ENCODE measurements around the gene PRKAR2B. TPM values are rescaled to one million over a fixed set of nuclear protein-coding genes. Genes with fewer than 3 reads are reported as not detected.
A peak's percentile ranks its signal among the peaks of the same experiment; 100 is the strongest.

PRKAR2B gene
- total and polyA plus RNA-seq, 2 of the 4 experiments (the other 2 are of a cell fraction) = 3.0 to 3.1 TPM

- ChIA-PET CTCF (no interaction called here), POLR2A (ENCODE audit: unreplicated experiment) (interaction anchor here (0.5 kb wide), 1 partner anchor 70 kb away, joined by 4 read pairs; no protein-coding TSS in a partner anchor)
- whole genome bisulfite sequencing, 2 experiments (ENCODE audit: extremely low coverage in 2 of 2, insufficient read length in 1 of 2) = no CpG with 5 or more reads among the region's 2 CpGs
- Histone ChIP-seq H3K9ac (ENCODE audit: low read depth, low read length) (no peak overlapping the region), H3K56ac (ENCODE audit: extremely low read depth, insufficient read depth, low read length) (no peak overlapping the region), H3K36me3 (ENCODE audit: control insufficient read depth, insufficient read depth, low read length) (no peaks in the 10 kb centered on the region), H2AK9ac (replicated peaks; ENCODE audit: low read depth, low read length, poor library complexity) (no peak overlapping the region), H3K14ac (replicated peaks; ENCODE audit: low read depth, low read length) (no peak overlapping the region), H2BK5ac (ENCODE audit: low read depth, low read length, poor library complexity, severe bottlenecking) (no peak overlapping the region), H4K91ac (ENCODE audit: insufficient read depth, low read depth, low read length) (no peak overlapping the region), H3K4me1 (ENCODE audit: control insufficient read depth, insufficient read depth, low read length) (no peaks in the 10 kb centered on the region), H4K20me1 (ENCODE audit: insufficient read depth, low read length) (no peaks in the 10 kb centered on the region), H4K8ac (ENCODE audit: low read depth in 2 of 2, low read length in 2 of 2) (no peak overlapping the region), H3K9me1 (ENCODE audit: insufficient read depth, low read length) (no peaks in the 10 kb centered on the region), H2BK20ac (ENCODE audit: low read depth, low read length) (no peak overlapping the region), H3K18ac (ENCODE audit: low read depth, low read length) (no peak overlapping the region), H3K23ac (ENCODE audit: low read depth, low read length) (no peak overlapping the region), H4K5ac (ENCODE audit: low read depth, low read length) (no peak overlapping the region), H2AFZ (replicated peaks; ENCODE audit: low read length, poor library complexity) (no peak overlapping the region), H3K79me1 (ENCODE audit: low read depth in 1 of 2, low read length in 2 of 2) (no peaks in the 10 kb centered on the region), H2BK120ac (ENCODE audit: low read depth, low read length) (no peak overlapping the region), H2BK15ac (ENCODE audit: low read depth, low read length) (no peak overlapping the region), H3K4me3 (ENCODE audit: insufficient read depth, low read depth, low read length) (no peak overlapping the region), H3K27ac (ENCODE audit: insufficient read depth, low read length) (no peak overlapping the region), H2AK5ac (ENCODE audit: low read depth, low read length) (no peak overlapping the region), H3K4ac (ENCODE audit: low read depth, low read length) (no peak overlapping the region), H3K9me3 (ENCODE audit: control insufficient read depth, insufficient read depth, low read length) (peaks cover 2% of the 10 kb centered on the region), H3K27me3 (ENCODE audit: control insufficient read depth, insufficient read depth, low read length) (no peaks in the 10 kb centered on the region), H3K4me2 (ENCODE audit: low read depth, low read length) (no peak overlapping the region)
- in situ Hi-C loops (cut with MboI; ENCODE audit: low sequenced_read_pairs) = no loop called here
- TF ChIP-seq SMC3 (IDR thresholded peaks at IDR 0.05; ENCODE audit: low read depth, low read length) = no peak
- TF ChIP-seq RAD21 (IDR thresholded peaks at IDR 0.05; ENCODE audit: low read length) = no peak
- TF ChIP-seq CEBPB (IDR thresholded peaks at IDR 0.05; ENCODE audit: low read depth, low read length) = no peak
- peak; percentile 86 for TF ChIP-seq NFE2L2 (IDR thresholded peaks at IDR 0.05; ENCODE audit: low read depth, low read length)
- TF ChIP-seq MAFK (IDR thresholded peaks at IDR 0.05; ENCODE audit: low read depth, low read length) = peak; percentile 98
- TF ChIP-seq RCOR1 (IDR thresholded peaks at IDR 0.05; ENCODE audit: insufficient replicate concordance, low read length) = no peak
- dilution Hi-C loops (cut with HindIII; ENCODE audit: low sequenced_read_pairs, unreplicated experiment) = no loop called here
- ATAC-seq (ENCODE audit: low read depth) (no peak; the same call in 1 of the 2 replicates), DNase-seq (peak; percentile 10)
- BruUV-seq (replicated peaks) = no TSS peak
- intact Hi-C loops (cut with micrococcal nuclease) = no loop called here
These were observed 18.9 kb upstream of the PRKAR2B start for GRCh38 chr7:107025449-107026103.

All from IMR-90 (cell line).